Islet of Langerhans (tissue), 1 donor: ENCODE measurements around the gene UBE2QL1.

ENCODE experiments used
- FAIRE-seq: peaks from one replicate; lab custom pipeline; 2011; peaks lifted over from hg19 to GRCh38; lab: Jason Lieb, UNC

Gene UBE2QL1

GRCh38 chr5:6430418-6431028, 18.1 kb upstream of the UBE2QL1 start:
- FAIRE-seq = no peak

DNA sequence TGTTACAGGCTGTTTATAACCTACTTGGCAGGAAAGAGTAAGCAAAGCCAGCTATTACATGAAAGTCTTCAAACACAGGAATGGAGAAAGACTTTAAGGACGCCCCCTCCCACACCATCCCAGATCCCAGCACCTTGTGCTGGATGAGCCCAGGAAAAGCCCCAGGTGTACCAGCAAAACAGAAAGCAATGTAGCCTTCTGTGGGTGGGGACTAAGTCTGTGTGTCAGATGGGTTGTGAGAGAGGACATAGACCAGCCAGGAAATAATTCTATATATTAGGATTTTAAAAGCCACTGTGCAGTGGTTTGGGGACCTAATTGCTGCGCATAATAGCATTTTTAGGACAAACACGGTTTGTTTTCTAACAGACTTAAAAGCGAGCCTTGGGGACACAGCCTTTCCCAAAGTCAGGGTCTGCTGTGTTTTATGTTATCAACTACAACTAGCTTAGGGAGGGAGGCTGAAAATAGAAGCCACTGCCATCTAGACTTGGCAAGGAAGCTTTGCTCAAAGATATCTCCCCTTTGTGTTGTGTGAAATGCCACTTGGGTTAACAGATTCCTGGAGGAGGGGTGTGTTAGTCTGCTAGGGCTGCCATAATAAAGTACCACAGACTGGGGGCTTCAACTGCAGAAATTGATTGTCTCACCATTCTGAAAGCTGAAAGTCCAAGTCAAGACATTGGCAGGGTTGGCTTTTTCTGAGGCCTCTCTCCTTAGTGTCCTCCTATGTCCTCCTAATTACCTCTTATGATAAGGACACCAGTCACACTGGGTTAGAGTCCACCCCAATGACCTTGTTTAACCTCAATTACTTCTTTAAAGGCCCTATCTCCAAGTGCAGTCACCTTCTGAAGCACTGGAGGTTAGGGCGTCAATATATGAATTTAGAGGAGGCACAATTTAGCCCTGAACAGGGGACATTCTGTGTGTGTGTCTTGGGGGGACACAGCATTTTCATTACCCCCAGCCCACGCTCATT, 17.2 kb upstream of the UBE2QL1 start:
- no peak for FAIRE-seq

DNA sequence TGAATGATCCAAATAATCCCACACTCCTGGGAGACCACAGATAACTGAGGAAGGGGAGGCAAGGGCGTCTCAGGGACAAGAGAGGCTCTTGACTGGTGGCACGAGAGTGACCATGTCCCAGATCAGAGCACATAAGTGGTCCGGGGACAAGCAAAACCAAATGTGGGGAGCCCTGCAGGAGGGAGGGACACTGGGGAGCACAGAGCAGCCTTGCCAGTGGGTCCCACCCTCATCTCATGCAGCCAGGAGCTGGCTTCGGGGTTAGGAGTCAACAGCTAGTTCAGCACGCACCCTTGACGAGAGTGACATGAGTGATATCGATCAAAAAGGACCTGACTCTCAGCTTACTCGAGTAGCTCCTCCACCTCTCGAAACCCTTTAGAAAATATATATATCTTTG, 16.5 kb upstream of the UBE2QL1 start:
- FAIRE-seq = no peak

DNA sequence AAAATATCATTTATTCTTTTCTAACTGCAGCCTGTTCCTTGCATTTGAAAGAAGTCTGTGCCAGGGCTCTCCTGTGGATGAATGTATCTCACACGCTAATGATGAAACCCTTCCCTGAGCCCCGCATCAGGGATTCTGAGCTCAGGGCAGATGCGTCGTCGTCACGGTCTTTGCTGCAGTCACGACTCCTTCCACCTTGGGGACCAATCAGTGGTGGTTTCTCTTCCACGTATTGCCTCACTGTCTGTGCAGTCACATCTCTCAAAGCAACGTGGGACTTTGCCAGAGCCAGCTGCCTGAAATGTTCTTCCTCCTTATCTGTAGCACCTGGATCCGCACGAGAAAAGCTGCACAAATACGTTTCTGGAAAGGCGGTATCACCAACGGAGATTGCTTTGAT, 13.9 kb upstream of the UBE2QL1 start:
- no peak for FAIRE-seq

DNA sequence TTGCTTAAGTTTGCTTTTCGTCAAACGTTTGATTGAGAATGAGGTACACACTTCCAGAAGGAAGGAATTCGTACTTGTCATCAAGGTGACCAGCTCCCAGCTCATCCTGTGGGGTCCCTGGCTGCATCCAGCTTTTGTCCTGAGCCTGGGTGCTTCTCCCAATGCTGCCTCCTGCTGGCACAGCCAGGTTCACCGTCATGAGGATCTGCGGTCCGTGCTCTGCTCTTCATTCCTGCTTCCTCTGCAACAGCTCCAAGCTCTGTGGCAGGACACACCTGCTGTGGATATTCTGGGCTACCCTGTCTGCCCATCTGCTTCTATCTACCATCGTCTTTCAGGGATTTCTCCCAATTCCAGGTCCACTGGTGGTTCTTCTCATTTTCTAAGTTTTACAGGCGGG, 13.3 kb upstream of the UBE2QL1 start:
- no peak for FAIRE-seq

- FAIRE-seq = no peak
Observed at GRCh38 chr5:6436715-6437331, 11.8 kb upstream of the UBE2QL1 start.

- no peak for FAIRE-seq
Observed at GRCh38 chr5:6439588-6440550, 8.8 kb upstream of the UBE2QL1 start.

GRCh38 chr5:6442333-6442732, 6.3 kb upstream of the UBE2QL1 start:
- no peak for FAIRE-seq

GRCh38 chr5:6443326-6443725, 5.3 kb upstream of the UBE2QL1 start:
- no peak for FAIRE-seq

DNA sequence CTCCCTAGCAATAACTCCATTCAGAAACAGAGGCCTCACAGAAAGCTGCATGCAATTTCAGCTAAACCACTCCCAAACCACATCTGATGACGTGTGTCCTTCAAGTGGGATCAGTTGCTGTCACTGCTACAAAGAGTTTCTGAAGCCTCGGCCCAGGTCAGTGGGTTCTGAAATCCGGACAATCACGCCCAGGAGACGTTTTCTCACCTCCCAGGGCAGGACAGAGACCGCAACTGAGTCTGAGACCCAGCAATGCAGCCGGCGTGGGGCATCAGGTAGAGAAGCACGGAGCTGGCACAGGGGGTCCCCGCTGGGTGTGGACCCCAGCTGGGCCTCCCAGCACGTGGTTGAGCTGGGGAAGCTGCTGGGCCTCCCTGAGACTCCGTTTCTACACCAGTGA, 2.6 kb upstream of the UBE2QL1 start:
- FAIRE-seq = no peak

DNA sequence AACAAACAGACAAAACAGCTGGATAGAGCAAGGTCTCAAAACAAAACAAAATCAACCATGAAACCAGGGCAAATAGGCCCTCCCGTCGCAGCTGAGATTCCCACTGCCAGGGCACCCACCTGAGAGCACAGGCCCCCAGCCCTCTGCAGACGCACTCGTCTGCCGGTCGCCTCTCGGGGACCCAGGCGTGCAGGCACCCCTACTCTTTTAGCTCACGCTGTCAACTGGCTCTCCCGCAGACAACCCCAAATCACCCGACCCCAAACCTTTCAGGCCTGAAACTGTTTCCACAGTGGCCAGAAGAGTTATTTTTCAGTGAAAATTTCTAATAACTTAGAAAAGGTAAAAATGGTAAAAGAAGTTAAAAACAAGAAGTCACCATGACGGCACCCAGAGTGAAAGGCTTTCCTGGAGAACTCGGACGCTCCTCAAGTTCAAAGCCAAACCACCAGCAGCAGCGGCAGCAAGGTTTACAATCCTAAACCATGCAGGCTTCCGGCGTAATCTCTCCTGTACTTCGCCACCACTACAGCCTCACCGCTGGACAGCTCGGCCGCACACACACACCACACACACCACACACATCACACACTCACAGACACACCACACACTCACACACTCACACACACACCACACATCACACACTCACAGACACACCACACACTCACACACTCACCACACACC, 1.9 kb upstream of the UBE2QL1 start:
- FAIRE-seq = no peak

- FAIRE-seq = no peak
Observed at GRCh38 chr5:6447384-6448140, 1.1 kb upstream of the UBE2QL1 start.

- no peak for FAIRE-seq
Observed at GRCh38 chr5:6448141-6448491, 543 bp upstream of the UBE2QL1 start.

DNA sequence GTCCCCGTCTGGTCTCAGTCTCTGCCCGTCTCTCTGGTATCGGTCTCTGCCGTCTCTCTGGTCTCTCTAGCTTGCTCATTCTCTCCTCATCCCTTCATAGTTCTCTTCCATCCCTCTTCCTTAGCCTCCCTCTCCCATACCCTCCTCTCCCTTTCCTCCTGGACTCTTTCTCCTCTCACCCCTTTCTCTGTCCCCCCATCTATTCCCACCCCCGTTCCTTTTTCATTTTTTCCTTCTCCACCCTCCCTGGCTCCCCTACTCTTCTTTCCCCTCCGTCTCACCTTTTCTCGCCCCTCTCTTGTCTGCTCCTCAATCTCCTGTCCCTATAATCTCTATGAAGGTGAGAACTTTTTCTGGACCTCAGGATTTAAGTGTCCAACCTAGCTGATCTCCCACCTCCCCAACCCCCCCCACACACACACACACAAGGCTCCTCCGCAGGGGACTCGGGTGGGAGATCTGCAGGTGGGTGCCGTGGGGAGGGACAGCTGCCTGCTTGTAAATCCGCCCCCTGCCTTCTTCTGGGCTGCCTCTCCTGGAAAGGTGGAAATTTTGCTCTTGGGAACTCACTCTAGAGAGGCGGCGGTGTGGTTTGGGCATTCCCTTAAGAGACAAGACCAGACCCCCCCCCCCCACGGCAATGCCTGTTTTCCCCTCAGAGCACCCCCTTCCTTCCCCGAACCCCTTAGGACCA, 953 bp downstream of the UBE2QL1 start:
- no peak for FAIRE-seq

- FAIRE-seq = no peak
Observed at GRCh38 chr5:6450319-6450833, 1.7 kb downstream of the UBE2QL1 start.

DNA sequence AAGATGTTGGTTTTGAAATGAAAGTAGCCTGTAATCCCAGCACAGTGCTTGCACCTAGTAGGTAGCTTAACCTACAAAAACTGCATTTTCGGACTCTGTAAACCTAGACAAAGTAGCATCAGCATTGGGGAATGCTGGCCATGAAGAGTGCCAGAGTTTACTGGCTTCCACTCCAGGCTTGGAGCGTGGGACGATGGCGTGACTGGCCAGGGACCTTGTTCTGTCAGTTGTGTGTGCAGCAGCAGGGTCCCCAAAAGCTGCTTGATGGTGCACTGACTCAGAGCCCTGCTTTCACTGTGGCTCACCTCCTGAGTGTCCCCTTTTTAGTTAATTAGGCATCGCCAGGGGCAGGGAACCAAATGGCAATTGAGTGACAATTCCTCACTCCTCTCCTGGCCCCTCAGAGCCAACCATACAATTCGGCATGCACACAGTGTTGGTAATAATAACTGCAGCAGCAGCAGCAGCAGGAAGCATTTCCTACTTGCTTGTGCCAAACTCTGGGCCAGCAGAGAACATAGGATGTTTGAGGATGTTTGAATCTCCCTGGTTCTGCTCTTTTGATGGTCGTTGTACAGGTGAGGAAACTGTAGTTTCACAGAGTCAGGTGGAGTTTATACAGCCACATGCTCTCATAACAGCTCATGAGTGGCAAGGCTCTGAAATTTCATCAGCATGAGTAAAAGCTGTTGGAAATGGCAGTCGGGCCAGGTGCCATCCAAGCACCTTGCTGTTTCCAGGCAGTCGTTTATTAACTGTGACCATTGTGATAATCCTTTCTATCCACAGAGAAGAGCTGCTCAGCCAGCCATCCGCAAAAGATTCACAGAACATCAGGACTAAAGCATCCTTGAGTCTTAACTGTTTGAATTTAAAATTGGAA, 4.2 kb downstream of the UBE2QL1 start:
- FAIRE-seq = peak; percentile 90

DNA sequence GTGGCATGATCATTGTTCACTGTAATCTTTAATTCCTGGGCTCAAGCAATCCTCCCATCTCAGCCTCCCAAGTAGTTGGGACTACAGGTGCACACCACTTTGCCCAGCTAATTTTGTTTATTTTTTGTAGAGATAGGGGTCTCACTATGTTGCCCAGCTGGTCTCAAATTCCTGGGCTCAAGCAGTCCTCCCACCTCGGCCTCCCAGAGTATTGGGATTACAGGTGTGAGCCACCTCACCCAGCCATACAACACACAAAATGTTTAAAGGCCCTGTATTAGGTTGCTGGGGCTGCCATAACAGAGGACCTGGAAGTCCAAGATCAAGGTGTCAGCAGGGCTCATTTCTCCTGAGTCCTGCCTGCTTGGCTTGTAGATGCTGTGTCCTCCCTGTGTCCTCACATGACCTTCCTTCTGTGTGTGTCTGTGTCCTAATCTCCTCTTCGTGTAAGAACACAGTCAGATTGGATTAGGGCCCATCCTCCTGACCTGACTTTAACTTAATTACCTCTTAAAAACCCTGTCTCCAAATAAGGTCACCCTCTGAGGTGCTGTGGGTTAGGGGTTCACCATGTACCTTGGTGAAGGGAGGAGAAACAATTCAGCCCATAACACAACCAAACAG, 5.4 kb downstream of the UBE2QL1 start:
- no peak for FAIRE-seq

- no peak for FAIRE-seq
Observed at GRCh38 chr5:6454628-6455053, 6.0 kb downstream of the UBE2QL1 start.
